IMR-90 (cell line): ENCODE data around the gene AHI1. TPM values are rescaled to one million over a fixed set of nuclear protein-coding genes. Genes with fewer than 3 reads are reported as not detected.

Source experiments
- ATAC-seq: fragments of 200-7000 bp; cut with Tn5 transposase; 2 replicates; pipeline ENCODE4 v1.9.1; 2020; ENCODE audit warnings: low read depth, mild to moderate bottlenecking, moderate library complexity
- BruUV-seq: library from RNA; stranded (reverse); fragments of 400-500 nt; replicated peaks from 2 replicates; lab custom pipeline; 2021; lab: Mats Ljungman, UMichigan
- CTCF ChIA-PET: fragments of 300-600 bp; formaldehyde crosslinking; extraction: SDS; loops from one replicate; lab custom pipeline; 2021; ENCODE audit warnings: antibody characterized with exemption; lab: Yijun Ruan, JAX
- POLR2A ChIA-PET: fragments of 300-600 bp; sonication (Branson Sonifier 250); formaldehyde crosslinking; loops from one replicate; lab custom pipeline; 2022; ENCODE audit warnings: antibody characterized with exemption; ENCODE audit not compliant: unreplicated experiment; lab: Charles Lee
- DNase-seq: peaks from one replicate; pipeline ENCODE4 v3.0.0; 2013
- H2AFZ ChIP-seq: replicated peaks from 2 replicates; pipeline ENCODE3; 2013; ENCODE audit warnings: low read length, mild to moderate bottlenecking; ENCODE audit not compliant: poor library complexity
- H2AK5ac ChIP-seq: 2 replicates; pipeline ENCODE4 v1.6.1; 2013; ENCODE audit warnings: low read depth, low read length, inconsistent platforms
- H2AK9ac ChIP-seq: replicated peaks from 2 replicates; pipeline ENCODE3; 2013; ENCODE audit warnings: mild to moderate bottlenecking, low read depth, low read length, moderate library complexity; ENCODE audit not compliant: poor library complexity
- H2BK120ac ChIP-seq: 2 replicates; pipeline ENCODE4 v1.6.1; 2013; ENCODE audit warnings: low read depth, low read length, inconsistent platforms
- H2BK15ac ChIP-seq: 3 replicates; pipeline ENCODE4 v1.6.1; 2013; ENCODE audit warnings: low read depth, low read length, inconsistent platforms
- H2BK20ac ChIP-seq: 2 replicates; pipeline ENCODE4 v1.6.1; 2013; ENCODE audit warnings: low read depth, mild to moderate bottlenecking, inconsistent platforms, low read length, moderate library complexity
- H2BK5ac ChIP-seq: 2 replicates; pipeline ENCODE4 v1.6.1; 2013; ENCODE audit warnings: mild to moderate bottlenecking, low read depth, low read length, inconsistent platforms; ENCODE audit not compliant: poor library complexity, severe bottlenecking
- H3K14ac ChIP-seq: replicated peaks from 2 replicates; pipeline ENCODE4 v1.6.1; 2013; ENCODE audit warnings: low read depth, low read length, inconsistent platforms
- H3K18ac ChIP-seq: 2 replicates; pipeline ENCODE4 v1.6.1; 2013; ENCODE audit warnings: low read depth, low read length, control low read depth
- H3K23ac ChIP-seq: 2 replicates; pipeline ENCODE4 v1.6.1; 2013; ENCODE audit warnings: low read depth, low read length, inconsistent platforms
- H3K27ac ChIP-seq: 2 replicates; pipeline ENCODE4 v1.5.1; 2013; ENCODE audit warnings: mild to moderate bottlenecking, control low read depth, low read length; ENCODE audit not compliant: insufficient read depth
- H3K27me3 ChIP-seq: 2 replicates; pipeline ENCODE4 v1.6.1; 2013; ENCODE audit warnings: low read length; ENCODE audit not compliant: control insufficient read depth, insufficient read depth
- H3K36me3 ChIP-seq: 2 replicates; pipeline ENCODE4 v1.6.1; 2013; ENCODE audit warnings: low read length, mixed read lengths; ENCODE audit not compliant: control insufficient read depth, insufficient read depth
- H3K4ac ChIP-seq: 2 replicates; pipeline ENCODE4 v1.6.1; 2013; ENCODE audit warnings: low read depth, low read length, inconsistent platforms
- H3K4me1 ChIP-seq: 2 replicates; pipeline ENCODE4 v1.6.1; 2013; ENCODE audit warnings: low read length, mixed read lengths; ENCODE audit not compliant: control insufficient read depth, insufficient read depth
- H3K4me2 ChIP-seq: 2 replicates; pipeline ENCODE4 v1.6.1; 2013; ENCODE audit warnings: low read depth, mild to moderate bottlenecking, control low read depth, low read length, moderate library complexity
- H3K4me3 ChIP-seq: 2 replicates; pipeline ENCODE4 v1.5.1; 2013; ENCODE audit warnings: low read depth, mild to moderate bottlenecking, control low read depth, low read length, moderate library complexity; ENCODE audit not compliant: insufficient read depth
- H3K56ac ChIP-seq: 2 replicates; pipeline ENCODE4 v1.6.1; 2013; ENCODE audit warnings: low read length, inconsistent platforms; ENCODE audit not compliant: insufficient read depth; ENCODE audit errors: extremely low read depth
- H3K79me1 ChIP-seq, 2 experiments: 2 replicates each; pipeline ENCODE4 v1.6.1; 2013; ENCODE audit warnings: low read length in 2 of 2, inconsistent platforms in 1 of 2, low read depth in 1 of 2
- H3K9ac ChIP-seq: 2 replicates; pipeline ENCODE4 v1.6.1; 2013; ENCODE audit warnings: low read depth, low read length, control low read depth
- H3K9me1 ChIP-seq: 2 replicates; pipeline ENCODE4 v1.6.1; 2013; ENCODE audit warnings: low read length, inconsistent platforms; ENCODE audit not compliant: insufficient read depth
- H3K9me3 ChIP-seq: 2 replicates; pipeline ENCODE4 v1.6.1; 2013; ENCODE audit warnings: low read length; ENCODE audit not compliant: control insufficient read depth, insufficient read depth
- H4K20me1 ChIP-seq: 2 replicates; pipeline ENCODE4 v1.6.1; 2013; ENCODE audit warnings: low read length, inconsistent platforms; ENCODE audit not compliant: insufficient read depth
- H4K5ac ChIP-seq: 2 replicates; pipeline ENCODE4 v1.6.1; 2013; ENCODE audit warnings: mild to moderate bottlenecking, low read depth, low read length, control low read depth
- H4K8ac ChIP-seq, 2 experiments: 2 replicates each; pipeline ENCODE4 v1.6.1; 2013; ENCODE audit warnings: low read depth in 2 of 2, low read length in 2 of 2, control low read depth in 1 of 2, inconsistent platforms in 1 of 2
- H4K91ac ChIP-seq: 2 replicates; pipeline ENCODE4 v1.6.1; 2013; ENCODE audit warnings: low read depth, low read length, inconsistent platforms; ENCODE audit not compliant: insufficient read depth
- BHLHE40 ChIP-seq: fragments of 150-350 bp; IDR thresholded peaks from 2 replicates; pipeline ENCODE4 v1.6.1; 2016; ENCODE audit warnings: mild to moderate bottlenecking, low read depth, low read length
- CEBPB ChIP-seq: IDR thresholded peaks from 2 replicates; pipeline ENCODE4 v1.6.1; 2012; ENCODE audit warnings: low read depth, low read length, improper control_type of control experiment
- CHD1 ChIP-seq: IDR thresholded peaks from 2 replicates; pipeline ENCODE4 v1.6.1; 2012; ENCODE audit warnings: low read depth, low read length, improper control_type of control experiment
- CTCF ChIP-seq: conservative IDR thresholded peaks from 2 replicates; pipeline ENCODE4 v1.5.1; 2012; ENCODE audit warnings: mild to moderate bottlenecking, low read depth, low read length, improper control_type of control experiment
- ELK1 ChIP-seq: fragments of 150-350 bp; IDR thresholded peaks from 2 replicates; pipeline ENCODE4 v1.6.1; 2016; ENCODE audit warnings: low read depth, mild to moderate bottlenecking, low read length, moderate library complexity, borderline replicate concordance
- FOS ChIP-seq: fragments of 150-350 bp; IDR thresholded peaks from 2 replicates; pipeline ENCODE4 v1.6.1; 2016; ENCODE audit warnings: low read depth, low read length
- MAFK ChIP-seq: IDR thresholded peaks from 2 replicates; pipeline ENCODE4 v1.6.1; 2012; ENCODE audit warnings: low read depth, low read length, improper control_type of control experiment
- MAZ ChIP-seq: IDR thresholded peaks from 2 replicates; pipeline ENCODE4 v1.6.1; 2012; ENCODE audit warnings: low read depth, mild to moderate bottlenecking, low read length, improper control_type of control experiment, moderate library complexity, borderline replicate concordance
- MXI1 ChIP-seq: IDR thresholded peaks from 2 replicates; pipeline ENCODE4 v1.6.1; 2012; ENCODE audit warnings: low read depth, mild to moderate bottlenecking, low read length, moderate library complexity, borderline replicate concordance
- POLR2A ChIP-seq: IDR thresholded peaks from 2 replicates; pipeline ENCODE4 v1.6.1; 2012; ENCODE audit warnings: mild to moderate bottlenecking, low read depth, low read length
- RCOR1 ChIP-seq: IDR thresholded peaks from 2 replicates; pipeline ENCODE4 v1.6.1; 2012; ENCODE audit warnings: mild to moderate bottlenecking, low read length, improper control_type of control experiment; ENCODE audit not compliant: insufficient replicate concordance
- RFX5 ChIP-seq: IDR thresholded peaks from 2 replicates; pipeline ENCODE4 v1.8.0; 2012; ENCODE audit warnings: low read depth, mild to moderate bottlenecking, low read length, moderate library complexity
- SMC3 ChIP-seq: fragments of 150-350 bp; IDR thresholded peaks from 2 replicates; pipeline ENCODE4 v1.6.1; 2016; ENCODE audit warnings: low read depth, mild to moderate bottlenecking, antibody characterized with exemption, low read length, moderate library complexity
- USF2 ChIP-seq: fragments of 150-350 bp; IDR thresholded peaks from 2 replicates; pipeline ENCODE4 v1.6.1; 2017; ENCODE audit warnings: mild to moderate bottlenecking, antibody characterized with exemption, low read length, low read depth
- dilution Hi-C: fragments of 300-500 bp; cut with HindIII; formaldehyde crosslinking; loops from one replicate; pipeline ENCODE4 v1.14.3; 2018; ENCODE audit warnings: low sequenced_read_pairs; ENCODE audit not compliant: unreplicated experiment
- in situ Hi-C: fragments of 300-500 bp; cut with MboI; formaldehyde crosslinking; loops from 3 replicates; pipeline ENCODE4 v1.14.3; 2019; ENCODE audit warnings: low sequenced_read_pairs, inconsistent platforms, mixed read lengths
- intact Hi-C: fragments of 100-400 bp; cut with micrococcal nuclease; formaldehyde crosslinking; loops from 2 replicates; pipeline ENCODE4 v1.10.0; 2022
- polyA plus RNA-seq, 3 experiments: library from polyadenylated mRNA; depleted of rRNA; stranded (reverse); fragments of >200 nt; gene quantifications; 2 replicates each; pipeline ENCODE4 v1.2.3, GENCODE V29; 2012; ENCODE audit warnings: low replicate concordance in 1 of 3
- total RNA-seq: library from RNA; depleted of rRNA; stranded (reverse); fragments of >200 nt; gene quantifications from 2 replicates; pipeline ENCODE4 v1.2.3, GENCODE V29; 2012

The AHI1 gene
- total and polyA plus RNA-seq, 2 of the 4 experiments (the other 2 are of a cell fraction): 9.5 to 19.4 TPM

GRCh38 chr6:135380793-135381192 is 116.7 kb downstream of the AHI1 start:
- Histone ChIP-seq H4K91ac (no peak overlapping the region), H2BK20ac (no peak overlapping the region), H3K14ac (no peak overlapping the region), H3K9ac (no peak overlapping the region), H3K9me3 (no peaks in the 10 kb centered on the region), H3K4me1 (no peaks in the 10 kb centered on the region), H4K20me1 (no peaks in the 10 kb centered on the region), H4K5ac (no peak overlapping the region), H3K4me3 (no peak overlapping the region), H3K36me3 (no peaks in the 10 kb centered on the region), H3K79me1 (no peaks in the 10 kb centered on the region), H3K18ac (no peak overlapping the region), H2BK15ac (no peak overlapping the region), H3K9me1 (no peaks in the 10 kb centered on the region), H4K8ac (no peak overlapping the region), H3K4ac (no peak overlapping the region), H2AK5ac (no peak overlapping the region), H3K4me2 (no peak overlapping the region), H2BK5ac (no peak overlapping the region), H2BK120ac (no peak overlapping the region), H3K56ac (no peak overlapping the region), H3K27ac (no peak overlapping the region), H3K27me3 (no peaks in the 10 kb centered on the region), H2AFZ (no peak overlapping the region), H3K23ac (no peak overlapping the region), H2AK9ac (no peak overlapping the region)
- ATAC-seq (no peak), DNase-seq (no peak)
- no peak for TF ChIP-seq RFX5
- no peak for TF ChIP-seq USF2
- no peak for TF ChIP-seq CHD1
- no peak for TF ChIP-seq CEBPB
- TF ChIP-seq MAFK: no peak
- TF ChIP-seq SMC3: no peak
- TF ChIP-seq MAZ: no peak
- TF ChIP-seq MXI1: no peak
- no peak for TF ChIP-seq ELK1
- TF ChIP-seq BHLHE40: no peak
- TF ChIP-seq RCOR1: no peak
- no peak for TF ChIP-seq CTCF
- no peak for TF ChIP-seq POLR2A
- no peak for TF ChIP-seq FOS
- in situ Hi-C loops (no loop called here), intact Hi-C loops (no loop called here), dilution Hi-C loops (no loop called here)
- POLR2A ChIA-PET: no interaction called here
- BruUV-seq: no TSS peak
- CTCF ChIA-PET: no interaction called here
